ENCODE measurements around the gene GPC3.

GRCh38 chrX:133994576-133994975 lies 9.2 kb upstream of the GPC3 start:
- TF ChIP-seq CTCF (IDR thresholded peaks at IDR 0.05) = no peak
- no peak for TF ChIP-seq ZFX (IDR thresholded peaks at IDR 0.05; ENCODE audit: borderline replicate concordance)
